GM06990 (cell line): Measurements from ENCODE around the gene TNPO3.

ENCODE experiments used
- DNase-seq: peaks from one replicate; pipeline ENCODE4 v3.0.0-alpha.2; 2011; ENCODE audit not compliant: insufficient read length; ENCODE audit errors: extremely low read depth
- H3K27me3 ChIP-seq: replicated peaks from 2 replicates; pipeline ENCODE4 v1.6.0; 2011; ENCODE audit warnings: low read length; ENCODE audit not compliant: control insufficient read depth, insufficient read depth
- H3K36me3 ChIP-seq: 2 replicates; pipeline ENCODE4 v1.5.1; 2011; ENCODE audit warnings: low read length; ENCODE audit not compliant: control insufficient read depth, insufficient read depth
- H3K4me3 ChIP-seq: replicated peaks from 2 replicates; pipeline ENCODE4 v1.5.1; 2011; ENCODE audit warnings: low read depth, mild to moderate bottlenecking, control low read depth, low read length
- CTCF ChIP-seq: IDR thresholded peaks from 2 replicates; pipeline ENCODE4 v1.5.1; 2011; ENCODE audit warnings: low read length, control low read depth, mild to moderate bottlenecking, inconsistent platforms; ENCODE audit not compliant: insufficient read depth, poor library complexity, severe bottlenecking

The TNPO3 gene

DNA sequence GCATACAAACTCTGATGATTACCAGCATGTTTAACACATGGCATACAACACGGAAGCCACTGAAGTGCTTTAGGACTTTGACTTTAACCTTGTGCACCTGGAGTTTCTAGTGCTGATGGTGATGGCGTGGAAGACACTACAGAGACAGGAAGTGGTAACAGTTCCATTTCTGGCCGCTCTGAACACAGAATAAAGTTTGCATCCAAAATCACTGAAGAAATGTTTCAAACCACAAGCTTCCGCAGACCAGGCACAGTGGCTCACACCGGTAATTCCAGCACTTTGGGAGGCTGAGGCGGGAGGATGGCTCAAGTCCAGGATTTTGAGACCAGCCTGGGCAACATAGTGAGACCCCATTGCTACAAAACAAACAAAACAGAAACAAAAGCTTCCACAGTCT is 40.3 kb upstream of the TNPO3 start:
- Histone ChIP-seq H3K36me3 (no peaks in the 10 kb centered on the region), H3K4me3 (no peak overlapping the region), H3K27me3 (no peaks in the 10 kb centered on the region)
- no peak for TF ChIP-seq CTCF
- peak; percentile 68 for DNase-seq

GRCh38 chr7:129094501-129094900 is 39.6 kb upstream of the TNPO3 start:
- DNase-seq, result no peak
- H3K4me3 ChIP-seq, result no peak overlapping the region
- no peaks in the 10 kb centered on the region for H3K36me3 ChIP-seq
- no peak for TF ChIP-seq CTCF
- no peaks in the 10 kb centered on the region for H3K27me3 ChIP-seq

- Histone ChIP-seq H3K27me3 (no peaks in the 10 kb centered on the region), H3K36me3 (no peaks in the 10 kb centered on the region), H3K4me3 (no peak overlapping the region)
- no peak for TF ChIP-seq CTCF
- no peak for DNase-seq
These were observed 39.1 kb upstream of the TNPO3 start for GRCh38 chr7:129093867-129094456.

- H3K27me3 ChIP-seq, result no peaks in the 10 kb centered on the region
- peak; percentile 99 for TF ChIP-seq CTCF
- no peaks in the 10 kb centered on the region for H3K36me3 ChIP-seq
- H3K4me3 ChIP-seq, result no peak overlapping the region
- DNase-seq, result peak; percentile 82
These were observed 36.6 kb upstream of the TNPO3 start for GRCh38 chr7:129091484-129092002.

DNA sequence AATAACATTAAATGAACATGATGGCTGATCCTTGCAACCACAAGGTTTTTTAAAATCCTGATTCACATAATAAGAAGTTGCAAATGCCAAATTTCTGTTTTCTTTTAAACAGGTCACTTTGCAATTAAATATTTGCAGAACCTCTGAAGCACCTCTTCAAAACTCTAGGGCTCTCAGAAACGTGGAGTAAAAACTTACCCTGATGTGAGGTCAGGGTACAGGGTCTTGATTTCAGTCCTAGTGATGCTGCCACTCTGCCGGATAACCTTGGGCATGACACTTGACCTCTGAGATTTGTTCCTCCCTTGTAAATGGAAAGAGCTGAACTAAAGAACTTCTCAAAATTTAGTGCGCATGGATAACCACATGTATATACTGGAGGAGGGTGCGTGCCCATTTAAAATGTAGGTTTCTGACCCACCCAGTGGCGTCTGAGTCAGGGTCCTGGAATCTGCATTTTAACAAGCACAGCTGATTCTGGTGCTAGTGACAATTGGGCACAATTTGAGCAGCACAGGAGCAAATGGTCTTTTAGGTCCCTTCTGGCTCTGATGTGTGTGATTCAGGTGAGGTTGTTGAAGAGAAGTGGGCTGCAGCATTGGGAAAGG is 35.5 kb upstream of the TNPO3 start:
- Histone ChIP-seq H3K36me3 (no peaks in the 10 kb centered on the region), H3K27me3 (no peaks in the 10 kb centered on the region), H3K4me3 (no peak overlapping the region)
- no peak for TF ChIP-seq CTCF
- no peak for DNase-seq
